WTC11 (cell line): ENCODE measurements around the gene PRPSAP1. TPM values are rescaled to one million over a fixed set of nuclear protein-coding genes. Genes with fewer than 3 reads are reported as not detected.

ENCODE experiments used
- ATAC-seq: fragments of 200-7000 bp; cut with Tn5 transposase; 2 replicates; pipeline ENCODE4 v1.10.0; 2021; ENCODE audit warnings: mild to moderate bottlenecking, moderate library complexity
- CTCF ChIA-PET: fragments of 300-600 bp; sonication (Branson Sonifier 250); formaldehyde crosslinking; loops from one replicate; lab custom pipeline; 2021; ENCODE audit warnings: antibody characterized with exemption; lab: Charles Lee
- POLR2A ChIA-PET: fragments of 350-600 bp; sonication (Branson Sonifier 250); formaldehyde crosslinking; loops from one replicate; lab custom pipeline; 2021; ENCODE audit warnings: antibody characterized with exemption; lab: Charles Lee
- DNase-seq: peaks from one replicate; pipeline ENCODE4 v3.0.0; 2021; ENCODE audit warnings: low spot score
- H3K27ac Mint-ChIP-seq: 2 replicates; pipeline ENCODE4 v1.8.0; 2021; ENCODE audit warnings: mixed read lengths
- H3K27me3 Mint-ChIP-seq: 2 replicates; pipeline ENCODE4 v1.8.0; 2021; ENCODE audit warnings: low read depth, mild to moderate bottlenecking, moderate library complexity, mixed read lengths
- H3K36me3 Mint-ChIP-seq: 2 replicates; pipeline ENCODE4 v1.8.0; 2021; ENCODE audit warnings: mixed read lengths
- H3K4me1 Mint-ChIP-seq: 2 replicates; pipeline ENCODE4 v1.8.0; 2022; ENCODE audit warnings: mixed read lengths
- H3K4me3 Mint-ChIP-seq: 2 replicates; pipeline ENCODE4 v1.8.0; 2021; ENCODE audit warnings: mild to moderate bottlenecking, moderate library complexity, mixed read lengths
- H3K9me3 Mint-ChIP-seq: 2 replicates; pipeline ENCODE4 v1.8.0; 2021; ENCODE audit warnings: mixed read lengths
- CBFB ChIP-seq: sonication (generic); formaldehyde crosslinking; IDR thresholded peaks from 2 replicates; pipeline ENCODE4 v1.8.1; 2022; ENCODE audit warnings: mild to moderate bottlenecking, low read depth, missing genetic modification reagents
- CDX4 ChIP-seq: fragments of 250-450 bp; sonication (Bioruptor Pico); IDR thresholded peaks from 2 replicates; pipeline ENCODE4 v1.9.0; 2021; ENCODE audit warnings: moderate library complexity, mild to moderate bottlenecking, inconsistent platforms, borderline replicate concordance
- ESRRA ChIP-seq: sonication (generic); formaldehyde crosslinking; IDR thresholded peaks from 2 replicates; pipeline ENCODE4 v1.8.1; 2022; ENCODE audit warnings: mild to moderate bottlenecking, missing genetic modification reagents, borderline replicate concordance
- ETV6 ChIP-seq: sonication (generic); formaldehyde crosslinking; IDR thresholded peaks from 2 replicates; pipeline ENCODE4 v1.8.1; 2022; ENCODE audit warnings: mild to moderate bottlenecking, missing genetic modification reagents
- FOXJ3 ChIP-seq: sonication (generic); formaldehyde crosslinking; IDR thresholded peaks from 2 replicates; pipeline ENCODE4 v1.9.0; 2021; ENCODE audit warnings: missing genetic modification reagents, mild to moderate bottlenecking, borderline replicate concordance
- JAZF1 ChIP-seq: fragments of 250-450 bp; sonication (Bioruptor Pico); IDR thresholded peaks from 2 replicates; pipeline ENCODE4 v1.9.0; 2021; ENCODE audit warnings: moderate library complexity, mild to moderate bottlenecking, inconsistent platforms
- MXD4 ChIP-seq: fragments of 250-450 bp; sonication (Bioruptor Pico); IDR thresholded peaks from 2 replicates; pipeline ENCODE4 v1.8.0; 2021; ENCODE audit warnings: mild to moderate bottlenecking, moderate library complexity, borderline replicate concordance
- MYBL2 ChIP-seq: sonication (generic); formaldehyde crosslinking; IDR thresholded peaks from 2 replicates; pipeline ENCODE4 v1.8.1; 2023; ENCODE audit warnings: mild to moderate bottlenecking, moderate library complexity, missing genetic modification reagents
- NR2C2 ChIP-seq: sonication (generic); formaldehyde crosslinking; IDR thresholded peaks from 2 replicates; pipeline ENCODE4 v1.8.0; 2022; ENCODE audit warnings: mild to moderate bottlenecking, missing genetic modification reagents
- PRDM15 ChIP-seq: sonication (generic); formaldehyde crosslinking; IDR thresholded peaks from 2 replicates; pipeline ENCODE4 v1.8.0; 2022; ENCODE audit warnings: missing genetic modification reagents
- RELA ChIP-seq: sonication (generic); formaldehyde crosslinking; IDR thresholded peaks from 2 replicates; pipeline ENCODE4 v1.8.1; 2022; ENCODE audit warnings: missing genetic modification reagents, mild to moderate bottlenecking, borderline replicate concordance
- RORB ChIP-seq: fragments of 250-450 bp; sonication (Bioruptor Pico); IDR thresholded peaks from 2 replicates; pipeline ENCODE4 v1.9.0; 2021; ENCODE audit warnings: mild to moderate bottlenecking
- SMAD4 ChIP-seq: sonication (generic); formaldehyde crosslinking; IDR thresholded peaks from 2 replicates; pipeline ENCODE4 v1.8.0; 2022; ENCODE audit warnings: mild to moderate bottlenecking, missing genetic modification reagents
- STAT6 ChIP-seq: sonication (generic); formaldehyde crosslinking; conservative IDR thresholded peaks from 2 replicates; pipeline ENCODE4 v1.8.1; 2023; ENCODE audit warnings: mild to moderate bottlenecking, low read depth, missing genetic modification reagents, moderate library complexity
- ZBTB21 ChIP-seq: sonication (generic); formaldehyde crosslinking; IDR thresholded peaks from 2 replicates; pipeline ENCODE4 v1.8.1; 2023; ENCODE audit warnings: mild to moderate bottlenecking, missing genetic modification reagents, borderline replicate concordance
- ZNF121 ChIP-seq: sonication (generic); formaldehyde crosslinking; IDR thresholded peaks from 2 replicates; pipeline ENCODE4 v1.8.0; 2023; ENCODE audit warnings: missing genetic modification reagents
- ZNF263 ChIP-seq: sonication (generic); formaldehyde crosslinking; IDR thresholded peaks from 2 replicates; pipeline ENCODE4 v1.8.1; 2022; ENCODE audit warnings: low read depth, mild to moderate bottlenecking, moderate library complexity, missing genetic modification reagents
- ZNF423 ChIP-seq: fragments of 250-450 bp; sonication (Bioruptor Pico); IDR thresholded peaks from 2 replicates; pipeline ENCODE4 v2.1.2; 2022; ENCODE audit warnings: mild to moderate bottlenecking, moderate library complexity
- total RNA-seq: library from RNA; stranded (reverse); gene quantifications from 3 replicates; pipeline ENCODE4 v1.2.3, GENCODE V29; 2021
- TF ChIP-seq, protein P1 (sequence below): sonication (generic); formaldehyde crosslinking; IDR thresholded peaks from 2 replicates; pipeline ENCODE4 v1.8.1; 2022; ENCODE audit warnings: missing genetic modification reagents, borderline replicate concordance

Gene PRPSAP1
- total RNA-seq, 1 experiment from 2014 or later = 56.5 TPM

DNA sequence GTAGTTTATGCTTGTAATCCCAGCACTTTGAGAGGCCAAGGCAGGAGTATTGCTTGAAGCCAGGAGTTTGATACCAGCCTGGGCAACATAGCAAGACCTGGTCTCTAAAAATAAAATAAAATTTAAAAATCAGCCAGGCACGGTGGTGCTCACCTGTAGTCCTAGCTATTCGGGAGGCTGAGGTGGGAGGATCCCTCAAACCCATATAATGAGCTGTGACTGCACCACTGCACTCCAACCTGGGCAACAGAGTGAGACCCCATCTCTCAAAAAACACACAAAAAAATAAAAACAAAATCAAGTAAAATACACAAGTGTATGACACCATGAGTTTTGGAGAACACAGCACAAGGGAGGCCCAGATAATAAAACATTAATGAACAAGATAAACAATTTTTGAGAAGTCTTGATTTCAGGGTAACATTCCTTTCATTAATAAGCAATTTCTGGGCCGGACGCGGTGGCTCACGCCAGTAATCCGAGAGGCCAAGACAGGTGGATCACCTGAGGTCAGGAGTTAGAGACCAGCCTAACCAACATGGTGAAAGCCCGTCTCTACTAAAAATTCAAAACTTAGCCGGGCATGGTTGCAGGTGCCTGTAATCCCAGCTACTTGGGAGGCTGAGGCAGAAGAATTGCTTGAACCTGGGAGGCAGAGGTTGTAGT lies 17.9 kb downstream of the PRPSAP1 start:
- ChIA-PET CTCF (interaction anchor here (0.7 to 1.0 kb wide), 4 partner anchors 32 to 154 kb away, joined by 3 read pairs; no protein-coding TSS in a partner anchor), POLR2A (interaction anchor here (0.6 kb wide), 1 partner anchor 205 kb away, joined by 3 read pairs; no protein-coding TSS in a partner anchor)
- peaks cover 7% of the 10 kb centered on the region for H3K36me3 Mint-ChIP-seq
- DNase-seq (no peak), ATAC-seq (no peak)
- TF ChIP-seq NR2C2 (CRISPR knock-in tag) = no peak
- peaks cover 6% of the 10 kb centered on the region; the same call in 1 of the 2 replicates for H3K4me1 Mint-ChIP-seq
- H3K9me3 Mint-ChIP-seq = no peaks in the 10 kb centered on the region
- no peak overlapping the region for H3K4me3 Mint-ChIP-seq
- no peak overlapping the region for H3K27ac Mint-ChIP-seq
- H3K27me3 Mint-ChIP-seq = no peaks in the 10 kb centered on the region

DNA sequence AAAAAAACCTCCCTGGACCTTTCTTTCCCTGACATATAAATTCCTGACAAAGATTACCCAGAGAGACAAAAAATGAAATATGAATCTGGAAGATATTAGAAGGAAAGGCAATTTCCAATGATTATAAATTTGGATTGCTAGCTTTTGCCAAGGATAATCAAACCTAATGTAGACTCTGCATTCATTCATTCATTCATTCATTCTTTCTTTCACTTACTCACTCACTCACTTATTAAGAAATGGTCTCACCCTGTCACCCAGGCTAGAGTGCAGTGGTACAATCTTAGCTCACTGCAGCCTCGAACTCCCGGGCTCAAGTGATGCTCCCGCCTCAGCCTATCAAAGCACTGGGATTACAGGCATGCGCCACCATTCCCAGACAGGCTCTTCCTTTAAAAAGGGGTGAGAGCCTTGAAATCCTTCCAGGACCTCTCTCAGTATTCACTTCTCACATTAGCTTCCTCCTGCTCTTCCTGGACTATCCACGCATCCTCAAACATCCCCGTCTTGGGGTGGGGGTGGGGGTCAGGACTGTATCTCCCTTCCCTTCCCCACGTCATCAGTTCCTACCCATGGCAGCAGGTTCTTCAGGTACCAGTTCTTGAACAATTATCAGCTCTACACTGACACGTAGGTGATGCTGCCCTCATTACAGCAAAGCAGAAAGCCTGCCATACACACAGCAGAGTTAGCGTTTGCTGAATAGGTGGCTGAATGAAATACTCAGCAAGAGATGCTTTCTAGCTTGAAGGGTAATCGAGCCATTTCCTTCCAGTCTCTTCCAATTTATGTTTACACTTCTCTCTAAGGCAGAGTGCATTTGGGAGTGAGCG lies 19.8 kb downstream of the PRPSAP1 start:
- CTCF ChIA-PET = interaction anchor here (1.1 to 2.2 kb wide), 2 partner anchors 19 to 51 kb away, joined by 5 to 9 read pairs; partner anchors contain the start of gene SPHK1
- ATAC-seq (no peak), DNase-seq (no peak)
- Mint-ChIP-seq H3K4me3 (no peak overlapping the region), H3K36me3 (peaks cover 13% of the 10 kb centered on the region), H3K9me3 (no peaks in the 10 kb centered on the region), H3K27ac (peak overlapping the region; percentile 76; the same call in 1 of the 2 replicates)
- TF ChIP-seq SMAD4 (CRISPR knock-in tag) (no peak), RORB (no peak), ESRRA (CRISPR knock-in tag) (no peak), ZNF263 (CRISPR knock-in tag) (no peak), ETV6 (CRISPR knock-in tag) (no peak), ZNF121 (CRISPR knock-in tag) (no peak), MXD4 (no peak), ZNF423 (CRISPR knock-in tag) (no peak), MYBL2 (CRISPR knock-in tag) (no peak), FOXJ3 (CRISPR knock-in tag) (no peak), CBFB (CRISPR knock-in tag) (no peak), RELA (CRISPR knock-in tag) (no peak), JAZF1 (CRISPR knock-in tag) (no peak), STAT6 (CRISPR knock-in tag) (no peak)
- TF ChIP-seq, protein P1, sequence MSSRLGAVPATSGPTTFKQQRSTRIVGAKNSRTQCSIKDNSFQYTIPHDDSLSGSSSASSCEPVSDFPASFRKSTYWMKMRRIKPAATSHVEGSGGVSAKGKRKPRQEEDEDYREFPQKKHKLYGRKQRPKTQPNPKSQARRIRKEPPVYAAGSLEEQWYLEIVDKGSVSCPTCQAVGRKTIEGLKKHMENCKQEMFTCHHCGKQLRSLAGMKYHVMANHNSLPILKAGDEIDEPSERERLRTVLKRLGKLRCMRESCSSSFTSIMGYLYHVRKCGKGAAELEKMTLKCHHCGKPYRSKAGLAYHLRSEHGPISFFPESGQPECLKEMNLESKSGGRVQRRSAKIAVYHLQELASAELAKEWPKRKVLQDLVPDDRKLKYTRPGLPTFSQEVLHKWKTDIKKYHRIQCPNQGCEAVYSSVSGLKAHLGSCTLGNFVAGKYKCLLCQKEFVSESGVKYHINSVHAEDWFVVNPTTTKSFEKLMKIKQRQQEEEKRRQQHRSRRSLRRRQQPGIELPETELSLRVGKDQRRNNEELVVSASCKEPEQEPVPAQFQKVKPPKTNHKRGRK (CRISPR knock-in tag) = no peak
- TF ChIP-seq, all 79 proteins: peak for 0
- POLR2A ChIA-PET = no interaction called here
- Mint-ChIP-seq H3K27me3 (no peaks in the 10 kb centered on the region), H3K4me1 (peaks cover 6% of the 10 kb centered on the region; the same call in 1 of the 2 replicates)

GRCh38 chr17:76331083-76331482 lies 22.6 kb downstream of the PRPSAP1 start:
- Mint-ChIP-seq H3K27ac (no peak overlapping the region), H3K27me3 (no peaks in the 10 kb centered on the region), H3K4me1 (peaks cover 6% of the 10 kb centered on the region; the same call in 1 of the 2 replicates), H3K36me3 (peaks cover 34% of the 10 kb centered on the region), H3K4me3 (no peak overlapping the region), H3K9me3 (no peaks in the 10 kb centered on the region)
- DNase-seq (no peak), ATAC-seq (no peak)
- ChIA-PET CTCF (no interaction called here), POLR2A (no interaction called here)
- no peak for TF ChIP-seq RELA (CRISPR knock-in tag)
- no peak for TF ChIP-seq FOXJ3 (CRISPR knock-in tag)
- TF ChIP-seq CDX4 = no peak
- TF ChIP-seq ZBTB21 = no peak
- no peak for TF ChIP-seq CBFB (CRISPR knock-in tag)
- TF ChIP-seq PRDM15 (CRISPR knock-in tag) = no peak
